GM12864 (cell line): ENCODE results near the gene HIPK2.

Experiments used
- DNase-seq: peaks from one replicate; pipeline ENCODE4 v3.0.0-alpha.2; 2011; ENCODE audit warnings: low read depth
- H3K4me3 ChIP-seq: 2 replicates; pipeline ENCODE4 v1.5.1; 2011; ENCODE audit warnings: mild to moderate bottlenecking, low read depth, low read length, control low read depth
- CTCF ChIP-seq: IDR thresholded peaks from 2 replicates; pipeline ENCODE4 v1.5.1; 2011; ENCODE audit warnings: low read depth, mild to moderate bottlenecking, moderate library complexity, low read length, control low read depth, inconsistent platforms; ENCODE audit errors: missing control alignments

The HIPK2 gene

GRCh38 chr7:139548302-139549028 is 229.3 kb downstream of the HIPK2 start:
- no peak for DNase-seq
- H3K4me3 ChIP-seq = no peak overlapping the region
- TF ChIP-seq CTCF = no peak

GRCh38 chr7:139544645-139545044 is 233.2 kb downstream of the HIPK2 start:
- no peak overlapping the region for H3K4me3 ChIP-seq
- TF ChIP-seq CTCF = no peak
- no peak for DNase-seq

- no peak for DNase-seq
- no peak for TF ChIP-seq CTCF
- no peak overlapping the region for H3K4me3 ChIP-seq
Observed at GRCh38 chr7:139543801-139544603, 233.8 kb downstream of the HIPK2 start.

GRCh38 chr7:139542308-139543151 is 235.3 kb downstream of the HIPK2 start:
- no peak for DNase-seq
- H3K4me3 ChIP-seq = no peak overlapping the region

GRCh38 chr7:139541600-139542307 is 236.0 kb downstream of the HIPK2 start:
- TF ChIP-seq CTCF = no peak
- H3K4me3 ChIP-seq = no peak overlapping the region
- no peak for DNase-seq

More at GRCh38 chr7:139542308-139543151, 235.3 kb downstream of the HIPK2 start:
- TF ChIP-seq CTCF = no peak

- TF ChIP-seq CTCF = no peak
- no peak for DNase-seq
- no peak overlapping the region for H3K4me3 ChIP-seq
Observed at GRCh38 chr7:139540203-139540602, 237.6 kb downstream of the HIPK2 start.
